Stimulated activated CD8-positive, alpha-beta memory T cell treated with anti-CD3 and anti-CD28 coated beads, Interleukin-7, amount 100 ng/mL, for 24 hours (primary cell): ENCODE measurements around the gene SOWAHA.
A peak's percentile ranks its signal among the peaks of the same experiment; 100 is the strongest.

Experiments
- DNase-seq: peaks from one replicate; pipeline ENCODE4 v3.0.0-alpha.2; 2020; ENCODE audit warnings: low read depth

The SOWAHA gene

GRCh38 chr5:132827943-132828673 is 15.0 kb downstream of the SOWAHA start:
- no peak for DNase-seq

DNA sequence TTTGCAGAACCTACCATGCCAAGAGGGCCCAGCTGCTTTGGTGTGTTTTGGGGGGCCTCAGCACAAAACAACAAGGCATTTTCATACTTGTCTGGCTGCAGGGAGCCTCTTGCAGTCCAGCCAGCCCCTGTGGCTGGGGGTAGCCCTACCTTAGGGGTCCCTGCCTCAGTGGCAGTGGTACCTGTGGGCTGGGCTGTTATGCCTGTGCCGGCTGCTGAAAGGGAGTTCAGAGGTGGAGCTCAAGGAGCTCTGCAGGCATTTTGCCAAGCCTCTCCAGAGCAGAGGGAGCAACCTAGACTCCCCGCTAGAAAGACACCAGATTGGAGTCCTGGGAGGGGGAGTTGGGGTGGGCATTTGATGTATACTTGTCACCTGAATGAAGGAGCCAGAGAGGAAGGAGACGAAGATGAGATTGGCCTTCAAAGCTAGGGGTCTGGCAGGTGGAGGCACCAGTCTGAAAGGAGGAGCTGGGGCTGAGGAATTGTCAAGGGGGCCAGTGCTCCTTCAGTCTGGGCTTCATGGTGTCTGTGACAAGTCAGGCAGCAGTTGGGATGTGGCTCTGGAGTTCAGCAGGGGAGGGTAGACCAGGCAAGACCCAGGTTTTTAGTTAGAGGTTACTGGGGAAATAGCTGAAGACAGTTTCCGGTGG is 15.9 kb downstream of the SOWAHA start:
- DNase-seq: no peak

DNA sequence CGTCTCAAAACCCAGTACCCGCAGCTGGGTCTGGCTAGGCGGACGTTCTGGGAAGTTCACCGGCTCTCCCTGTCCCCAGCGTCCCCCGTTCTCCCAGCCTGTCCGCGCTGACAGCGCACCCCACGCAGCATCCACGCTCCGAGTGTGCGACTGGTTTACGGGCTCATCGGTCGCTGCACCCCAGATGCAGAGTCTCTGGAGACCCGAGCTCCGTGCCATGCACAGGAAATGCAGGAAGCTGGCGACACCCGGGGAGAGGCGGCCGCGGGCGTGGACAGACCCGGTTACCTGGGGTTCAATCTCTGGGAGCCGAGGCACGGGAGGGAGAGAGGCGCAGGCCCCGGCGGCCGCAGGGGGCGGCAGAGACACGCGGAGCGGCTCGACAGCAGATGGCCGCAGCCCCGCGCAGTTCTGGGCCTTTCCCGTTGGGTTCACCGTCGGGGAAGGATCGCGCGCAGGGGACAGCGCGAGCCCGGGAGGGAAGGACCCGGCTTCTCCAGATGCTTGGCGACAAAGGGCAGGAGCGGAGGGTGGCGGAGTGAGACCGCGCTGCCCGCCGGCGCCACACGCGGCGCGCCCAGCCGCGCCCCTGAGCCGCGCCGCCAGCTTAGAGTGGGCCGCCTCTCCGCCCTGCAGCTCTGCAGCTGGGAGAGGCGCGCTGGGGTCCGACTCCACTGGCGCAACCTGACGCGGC is 16.8 kb downstream of the SOWAHA start:
- DNase-seq: peak; percentile 30

- no peak for DNase-seq
Measured at GRCh38 chr5:132830436-132831094, 17.5 kb downstream of the SOWAHA start, which contains the start of gene SHROOM1. Gene SHROOM1 (minus strand): TSS chr5:132830647. CDS start chr5:132826140, 4,507 bp downstream.

- DNase-seq: no peak
Measured at GRCh38 chr5:132831095-132831860, 18.2 kb downstream of the SOWAHA start.

DNA sequence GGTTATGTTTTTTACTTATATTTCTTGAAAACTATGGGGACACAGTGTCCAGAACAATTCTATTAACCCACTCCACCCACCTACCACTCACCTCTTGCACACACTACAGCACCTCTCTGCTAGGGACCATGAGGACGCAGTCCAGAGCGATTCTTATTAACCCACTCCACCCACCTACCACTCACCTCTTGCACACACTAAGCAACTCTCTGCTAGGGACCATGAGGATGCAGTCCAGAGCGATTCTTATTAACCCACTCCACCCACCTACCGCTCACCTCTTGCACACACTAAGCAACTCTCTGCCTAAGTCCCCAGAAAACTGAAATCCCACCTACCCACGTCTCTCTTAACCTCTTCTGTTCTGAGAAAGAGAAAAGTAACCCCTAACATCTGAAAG is 19.5 kb downstream of the SOWAHA start:
- no peak for DNase-seq

DNA sequence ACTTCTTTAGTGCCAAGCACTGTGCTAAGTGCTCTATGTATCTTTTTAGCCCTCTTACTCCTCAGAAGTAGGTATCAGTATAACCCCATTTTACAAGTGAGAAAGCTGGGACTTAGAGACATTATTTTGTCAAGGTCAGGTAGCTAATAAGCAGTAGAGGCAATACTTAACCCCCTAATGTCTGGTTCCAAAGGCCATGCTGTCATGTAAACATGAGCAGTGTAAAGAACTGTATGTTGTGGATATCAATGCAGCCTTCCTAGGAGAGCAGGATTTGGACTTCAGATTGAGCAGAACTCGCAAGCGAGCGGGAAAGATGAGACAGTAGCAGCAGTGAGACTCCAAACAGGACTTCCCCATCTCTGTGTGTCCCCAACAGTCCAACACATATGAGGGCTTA is 21.0 kb downstream of the SOWAHA start:
- no peak for DNase-seq

GRCh38 chr5:132836852-132837251 is 23.8 kb downstream of the SOWAHA start:
- no peak for DNase-seq

DNA sequence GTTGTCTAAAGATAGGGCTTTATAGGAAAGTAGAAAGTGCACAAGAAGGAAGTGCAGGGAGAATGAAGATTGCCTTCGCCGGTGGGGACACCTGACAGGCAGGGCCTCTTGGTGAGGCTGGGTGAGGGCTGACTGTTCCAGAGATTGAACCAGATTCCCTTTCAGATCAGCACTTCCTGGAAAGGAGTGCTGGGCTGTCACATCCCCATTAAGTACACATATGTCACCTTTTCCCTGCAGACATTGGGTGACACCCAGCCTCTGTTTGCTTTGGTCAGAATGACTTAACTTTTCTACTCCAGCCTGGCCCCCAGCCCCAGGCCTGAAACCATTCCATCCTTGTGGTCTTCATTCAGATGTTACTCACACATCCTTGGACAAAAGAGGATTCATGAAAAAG is 24.8 kb downstream of the SOWAHA start:
- DNase-seq: no peak

- no peak for DNase-seq
Measured at GRCh38 chr5:132838516-132839282, 25.6 kb downstream of the SOWAHA start.

GRCh38 chr5:132839426-132840301 is 26.6 kb downstream of the SOWAHA start:
- DNase-seq: no peak

DNA sequence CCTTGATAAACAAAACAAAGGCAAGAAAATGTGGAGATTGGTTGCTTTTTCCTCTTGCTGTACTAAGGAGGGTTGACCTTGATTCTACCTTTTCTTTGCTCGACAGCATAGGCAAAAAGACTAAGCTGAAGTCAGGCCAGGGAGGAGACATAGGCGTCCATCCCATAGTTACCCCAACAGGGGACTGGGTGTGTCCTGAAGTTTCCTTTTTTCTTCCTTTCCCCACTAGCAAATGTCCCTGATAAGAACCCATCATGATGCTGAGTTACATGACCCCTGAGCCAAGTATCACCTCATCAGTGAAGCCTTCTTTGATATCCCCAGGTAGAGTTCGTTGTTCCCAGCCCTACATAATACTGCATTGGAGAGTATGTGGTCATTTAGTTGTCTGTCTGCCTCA is 27.2 kb downstream of the SOWAHA start:
- DNase-seq: no peak

DNA sequence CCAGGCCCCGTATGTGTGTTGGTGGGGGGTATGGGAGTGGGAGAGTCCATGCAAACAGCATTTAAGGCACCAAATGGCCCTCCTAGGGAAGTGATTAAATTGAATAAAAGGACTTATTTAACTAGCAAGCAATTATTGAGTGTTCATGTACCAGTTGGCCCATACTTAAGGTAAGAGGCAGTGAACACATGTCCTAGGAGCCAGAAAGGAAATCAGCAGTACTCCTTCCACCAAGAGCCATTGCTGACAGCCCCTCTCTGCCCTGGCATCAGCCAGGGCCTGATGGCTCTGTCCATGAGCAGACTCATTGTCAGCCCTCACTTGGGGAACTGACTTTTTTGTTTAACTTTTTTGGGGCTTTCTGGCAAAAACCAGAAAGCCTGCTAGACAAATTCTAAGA is 27.8 kb downstream of the SOWAHA start:
- no peak for DNase-seq

GRCh38 chr5:132841305-132841704 is 28.2 kb downstream of the SOWAHA start:
- DNase-seq: no peak

- DNase-seq: no peak
Measured at GRCh38 chr5:132848270-132848669, 35.2 kb downstream of the SOWAHA start.

DNA sequence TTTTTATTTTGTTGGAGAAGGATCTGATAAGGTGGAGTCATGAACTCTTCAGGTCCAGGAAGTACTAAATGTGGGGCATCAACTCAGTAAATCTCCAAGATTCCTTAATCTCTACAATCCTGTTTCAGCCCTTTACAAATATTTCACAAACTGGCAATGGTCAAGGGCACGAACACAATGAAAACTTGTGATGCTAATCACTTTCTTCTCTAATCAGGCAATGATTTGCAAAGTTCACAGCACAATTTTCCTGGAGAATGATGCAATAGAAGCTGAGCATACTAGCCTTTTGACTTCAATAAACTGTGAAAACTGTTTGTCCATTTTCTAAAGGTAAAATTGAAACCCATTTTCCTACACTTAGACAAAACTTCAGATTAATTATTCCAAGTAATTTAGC is 36.2 kb downstream of the SOWAHA start:
- DNase-seq: no peak

DNA sequence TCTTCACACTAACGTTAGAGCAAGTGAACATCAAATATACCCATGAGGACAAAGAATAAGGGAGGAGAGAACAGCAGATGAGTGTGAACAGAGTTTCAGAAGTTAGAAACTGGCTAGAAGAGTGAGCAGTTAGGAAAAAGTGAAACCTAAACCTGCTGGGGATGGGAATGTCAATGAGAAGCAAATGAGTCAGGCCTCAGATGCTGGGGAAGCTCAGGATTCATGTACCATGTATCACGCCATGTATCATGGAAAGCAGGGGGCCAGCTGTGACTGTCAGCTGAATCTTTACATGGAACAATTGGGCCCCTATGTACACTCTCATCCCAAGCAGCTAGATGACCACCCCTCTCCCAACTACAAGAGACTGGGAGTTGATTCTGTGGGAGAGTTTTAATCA is 37.0 kb downstream of the SOWAHA start:
- DNase-seq: no peak

DNA sequence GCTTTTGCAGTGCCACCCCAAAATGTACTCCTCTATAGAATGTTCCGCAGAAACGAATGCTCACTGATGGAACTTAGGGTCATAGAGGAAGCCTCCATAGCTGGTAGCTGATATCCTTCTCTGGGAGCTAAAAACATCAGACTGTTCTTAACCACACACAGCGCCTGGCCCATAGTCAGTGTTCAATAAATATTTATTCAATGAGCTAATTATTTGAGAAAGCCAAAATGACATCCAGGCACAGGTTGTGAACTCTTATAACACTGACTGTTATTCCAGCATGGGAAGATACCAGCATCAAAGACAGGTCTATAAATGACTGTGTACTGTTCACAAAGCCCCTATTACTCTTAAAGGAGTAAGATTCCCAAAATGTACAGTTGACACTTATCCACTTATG is 40.2 kb downstream of the SOWAHA start:
- DNase-seq: no peak

DNA sequence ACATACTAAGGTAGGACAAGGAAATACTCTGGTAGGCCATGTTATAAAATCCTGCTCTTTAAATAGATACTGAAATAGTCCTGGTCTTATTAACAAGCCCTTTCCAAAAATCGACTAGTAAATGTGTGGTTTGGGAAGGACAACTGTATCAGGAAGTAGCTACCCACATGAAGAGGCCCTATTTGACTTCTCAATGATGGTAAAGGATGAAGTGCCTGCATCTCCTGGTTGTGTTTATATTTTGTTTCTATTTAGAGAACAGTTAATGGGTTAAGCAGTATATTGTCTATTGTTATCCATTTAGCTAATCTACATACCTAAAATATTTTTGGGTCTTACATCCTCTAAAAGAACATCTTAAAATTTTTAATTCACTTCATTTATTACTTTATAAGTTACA is 40.7 kb downstream of the SOWAHA start:
- DNase-seq: no peak

GRCh38 chr5:132854301-132854700 is 41.2 kb downstream of the SOWAHA start:
- DNase-seq: no peak
